K562 (cell line): ENCODE data around the gene STXBP6.

Source experiments
- ASH1L ChIP-seq: fragments of 450-650 bp; IDR thresholded peaks from 2 replicates; pipeline ENCODE4 v1.6.1; 2018; ENCODE audit warnings: borderline replicate concordance, mild to moderate bottlenecking, low read depth; ENCODE audit not compliant: partially characterized antibody
- CBFA2T3 ChIP-seq: fragments of 450-650 bp; IDR thresholded peaks from 2 replicates; pipeline ENCODE4 v1.6.1; 2017
- CEBPB ChIP-seq: fragments of 450-650 bp; IDR thresholded peaks from 2 replicates; pipeline ENCODE4 v1.6.1; 2016; ENCODE audit warnings: missing genetic modification characterization, missing compliant biosample characterization
- POLR2A ChIP-seq: fragments of 450-650 bp; conservative IDR thresholded peaks from 2 replicates; pipeline ENCODE4 v1.6.1; 2016
- ZNF232 ChIP-seq: sonication (generic); formaldehyde crosslinking; IDR thresholded peaks from 2 replicates; pipeline ENCODE4 v1.8.0; 2022; ENCODE audit warnings: mild to moderate bottlenecking, missing genetic modification reagents
- TF ChIP-seq, protein P1 (sequence below): conservative IDR thresholded peaks from 2 replicates; pipeline ENCODE4 v1.6.1; 2011; ENCODE audit warnings: low read depth, mild to moderate bottlenecking, low read length; ENCODE audit not compliant: control insufficient read depth

DNA sequence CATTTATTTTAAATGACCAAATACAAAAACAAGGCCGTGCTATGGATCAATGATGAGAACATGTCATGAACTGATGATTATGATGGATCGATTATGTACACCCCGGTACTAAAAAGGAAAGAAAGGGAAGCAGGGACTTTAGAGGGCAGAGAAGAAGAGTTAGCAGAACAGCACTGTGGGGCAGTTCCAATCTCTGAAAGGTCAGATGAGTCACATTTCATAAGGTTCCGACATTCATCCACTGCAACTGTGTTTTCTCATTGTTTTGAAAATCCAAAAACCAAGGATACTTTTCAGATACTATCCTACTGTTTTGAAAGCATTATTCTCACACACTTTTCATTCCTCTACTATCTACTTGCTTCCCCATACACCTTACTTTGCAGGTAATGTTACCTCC, 169.3 kb downstream of the STXBP6 start:
- TF ChIP-seq POLR2A (no peak), CBFA2T3 (no peak), ASH1L (no peak), ZNF232 (CRISPR knock-in tag) (no peak), CEBPB (no peak)
- TF ChIP-seq, protein P1, sequence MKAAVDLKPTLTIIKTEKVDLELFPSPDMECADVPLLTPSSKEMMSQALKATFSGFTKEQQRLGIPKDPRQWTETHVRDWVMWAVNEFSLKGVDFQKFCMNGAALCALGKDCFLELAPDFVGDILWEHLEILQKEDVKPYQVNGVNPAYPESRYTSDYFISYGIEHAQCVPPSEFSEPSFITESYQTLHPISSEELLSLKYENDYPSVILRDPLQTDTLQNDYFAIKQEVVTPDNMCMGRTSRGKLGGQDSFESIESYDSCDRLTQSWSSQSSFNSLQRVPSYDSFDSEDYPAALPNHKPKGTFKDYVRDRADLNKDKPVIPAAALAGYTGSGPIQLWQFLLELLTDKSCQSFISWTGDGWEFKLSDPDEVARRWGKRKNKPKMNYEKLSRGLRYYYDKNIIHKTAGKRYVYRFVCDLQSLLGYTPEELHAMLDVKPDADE: no peak
